ENCODE results near the gene DBR1. TPM values are rescaled to one million over a fixed set of nuclear protein-coding genes. Genes with fewer than 3 reads are reported as not detected.

DBR1 gene
- total RNA-seq, 2 donors from 2014 or later = 9.1 to 15.8 TPM

- WGBS = 77% methylated on average over 2 of the region's 2 CpGs
- Histone ChIP-seq H3K36me3 (no peaks in the 10 kb centered on the region), H3K9me3 (no peaks in the 10 kb centered on the region), H3K4me3 (no peak overlapping the region), H3K27me3 (replicated peaks; ENCODE audit: insufficient read depth) (no peaks in the 10 kb centered on the region), H3K27ac (no peak overlapping the region), H3K4me1 (replicated peaks) (no peaks in the 10 kb centered on the region)
- intact Hi-C loops (cut with DNase I) = no loop called here
- DNase-seq (ENCODE audit: low spot score) = no peak
- TF ChIP-seq, protein P1, sequence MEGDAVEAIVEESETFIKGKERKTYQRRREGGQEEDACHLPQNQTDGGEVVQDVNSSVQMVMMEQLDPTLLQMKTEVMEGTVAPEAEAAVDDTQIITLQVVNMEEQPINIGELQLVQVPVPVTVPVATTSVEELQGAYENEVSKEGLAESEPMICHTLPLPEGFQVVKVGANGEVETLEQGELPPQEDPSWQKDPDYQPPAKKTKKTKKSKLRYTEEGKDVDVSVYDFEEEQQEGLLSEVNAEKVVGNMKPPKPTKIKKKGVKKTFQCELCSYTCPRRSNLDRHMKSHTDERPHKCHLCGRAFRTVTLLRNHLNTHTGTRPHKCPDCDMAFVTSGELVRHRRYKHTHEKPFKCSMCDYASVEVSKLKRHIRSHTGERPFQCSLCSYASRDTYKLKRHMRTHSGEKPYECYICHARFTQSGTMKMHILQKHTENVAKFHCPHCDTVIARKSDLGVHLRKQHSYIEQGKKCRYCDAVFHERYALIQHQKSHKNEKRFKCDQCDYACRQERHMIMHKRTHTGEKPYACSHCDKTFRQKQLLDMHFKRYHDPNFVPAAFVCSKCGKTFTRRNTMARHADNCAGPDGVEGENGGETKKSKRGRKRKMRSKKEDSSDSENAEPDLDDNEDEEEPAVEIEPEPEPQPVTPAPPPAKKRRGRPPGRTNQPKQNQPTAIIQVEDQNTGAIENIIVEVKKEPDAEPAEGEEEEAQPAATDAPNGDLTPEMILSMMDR (IDR thresholded peaks at IDR 0.05) = no peak
- TF ChIP-seq POLR2AphosphoS5 (IDR thresholded peaks at IDR 0.05) = no peak
- no peak for TF ChIP-seq POLR2A (IDR thresholded peaks at IDR 0.05)
Measured at GRCh38 chr3:138137861-138138260, 36.9 kb downstream of the DBR1 start.

DNA sequence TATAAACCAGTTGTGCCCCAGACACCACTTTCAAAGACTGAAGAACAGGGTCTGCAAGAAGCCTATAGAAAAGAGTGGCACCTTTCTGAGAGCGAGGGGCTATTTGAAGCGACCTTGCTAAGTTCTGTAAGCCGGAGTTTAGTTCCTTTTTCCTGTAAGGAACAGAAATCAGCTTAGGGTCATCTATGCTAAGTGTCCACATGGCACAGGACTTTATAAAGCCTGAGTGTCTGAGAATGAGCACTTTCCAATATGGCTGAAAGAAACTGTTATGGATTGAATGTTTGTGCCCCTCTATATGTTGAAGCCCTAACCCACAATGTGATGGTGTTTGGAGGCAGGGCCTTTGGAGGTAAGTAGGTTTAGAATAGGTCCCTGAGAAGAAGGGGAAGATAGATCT, 38.5 kb downstream of the DBR1 start:
- WGBS = 68% methylated on average over 3 of the region's 3 CpGs
- Histone ChIP-seq H3K36me3 (no peaks in the 10 kb centered on the region), H3K27ac (no peak overlapping the region)

DNA sequence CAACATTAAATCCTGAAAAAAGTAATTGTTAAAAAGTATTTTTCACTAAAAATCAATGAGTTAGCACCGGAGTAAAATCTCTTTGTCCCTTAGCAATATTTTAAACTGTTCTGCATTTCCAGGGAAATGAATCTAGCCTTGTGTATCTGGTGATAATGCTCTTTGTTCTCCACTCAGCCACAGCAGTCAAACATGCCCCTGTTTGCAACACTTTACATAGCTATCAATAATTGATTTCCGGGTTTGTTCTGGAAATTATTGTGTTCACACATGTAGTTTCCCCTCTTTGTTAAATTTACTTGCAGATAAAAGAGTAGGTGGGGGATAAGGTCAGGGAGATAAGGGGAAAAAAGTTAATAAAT, 38.9 kb downstream of the DBR1 start:
- no peak overlapping the region for H3K27ac ChIP-seq
- no peak for DNase-seq (ENCODE audit: low spot score)
- 44% methylated on average over 2 of the region's 2 CpGs for WGBS
- intact Hi-C loops (cut with DNase I) = no loop called here
- no peaks in the 10 kb centered on the region for H3K36me3 ChIP-seq
- TF ChIP-seq POLR2AphosphoS5 (IDR thresholded peaks at IDR 0.05) (no peak), POLR2A (IDR thresholded peaks at IDR 0.05) (no peak)
- TF ChIP-seq, protein P1 (IDR thresholded peaks at IDR 0.05) = no peak
- H3K27me3 ChIP-seq (replicated peaks; ENCODE audit: insufficient read depth) = no peaks in the 10 kb centered on the region
- no peaks in the 10 kb centered on the region for H3K4me1 ChIP-seq (replicated peaks)
- no peak overlapping the region for H3K4me3 ChIP-seq
- H3K9me3 ChIP-seq = no peaks in the 10 kb centered on the region

More for the DNA sequence above, 38.5 kb downstream of the DBR1 start:
- intact Hi-C loops (cut with DNase I) = no loop called here
- TF ChIP-seq POLR2AphosphoS5 (IDR thresholded peaks at IDR 0.05) (no peak), POLR2A (IDR thresholded peaks at IDR 0.05) (no peak)
- TF ChIP-seq, protein P1 (IDR thresholded peaks at IDR 0.05) = no peak
- Histone ChIP-seq H3K9me3 (no peaks in the 10 kb centered on the region), H3K27me3 (replicated peaks; ENCODE audit: insufficient read depth) (no peaks in the 10 kb centered on the region), H3K4me3 (no peak overlapping the region), H3K4me1 (replicated peaks) (no peaks in the 10 kb centered on the region)
- DNase-seq (ENCODE audit: low spot score) = no peak

- Histone ChIP-seq H3K27me3 (replicated peaks; ENCODE audit: insufficient read depth) (no peaks in the 10 kb centered on the region), H3K4me3 (no peak overlapping the region), H3K27ac (no peak overlapping the region), H3K9me3 (no peaks in the 10 kb centered on the region), H3K4me1 (replicated peaks) (no peaks in the 10 kb centered on the region), H3K36me3 (no peaks in the 10 kb centered on the region)
- DNase-seq (ENCODE audit: low spot score) = no peak
- no peak for TF ChIP-seq POLR2AphosphoS5 (IDR thresholded peaks at IDR 0.05)
- TF ChIP-seq, protein P1 (IDR thresholded peaks at IDR 0.05) = no peak
- no peak for TF ChIP-seq POLR2A (IDR thresholded peaks at IDR 0.05)
- 63% methylated on average over 3 of the region's 3 CpGs for WGBS
- intact Hi-C loops (cut with DNase I) = no loop called here
Measured at GRCh38 chr3:138135146-138135832, 39.4 kb downstream of the DBR1 start.

DNA sequence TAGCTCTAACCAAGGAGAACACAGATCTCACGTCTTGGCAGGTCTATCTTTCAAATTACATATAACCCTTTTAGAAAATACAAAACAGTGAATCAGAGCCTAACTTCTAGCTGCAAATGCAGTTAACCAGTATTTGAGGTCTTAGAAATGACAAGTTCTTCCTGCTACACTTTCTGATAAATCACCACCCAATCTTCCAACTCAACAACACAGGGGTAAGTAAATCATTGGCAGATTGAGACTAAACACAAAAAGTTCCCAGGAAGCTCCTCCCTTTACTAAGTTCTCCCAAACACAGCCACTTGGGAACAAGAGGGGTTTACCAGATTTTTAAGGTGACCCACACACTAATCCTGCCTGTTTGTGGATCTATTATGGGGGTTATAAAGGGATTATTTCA, 42.5 kb downstream of the DBR1 start, which contains the start of gene A4GNT:
Gene A4GNT (minus strand): TSS at position 152 of the 400 bp plus-strand sequence. CDS start 1,134 bp downstream, outside the sequence.
- intact Hi-C loops (cut with DNase I) = no loop called here
- no peaks in the 10 kb centered on the region for H3K9me3 ChIP-seq
- H3K4me1 ChIP-seq (replicated peaks) = no peaks in the 10 kb centered on the region
- no peak within 1 kb of the TSS for H3K4me3 ChIP-seq
- H3K27ac ChIP-seq = no peak within 1 kb of the TSS
- 72% methylated on average over 1 of the region's 1 CpG for WGBS
- DNase-seq (ENCODE audit: low spot score) = no peak
- TF ChIP-seq POLR2AphosphoS5 (IDR thresholded peaks at IDR 0.05) (no peak), POLR2A (IDR thresholded peaks at IDR 0.05) (no peak)
- TF ChIP-seq, protein P1 (IDR thresholded peaks at IDR 0.05) = no peak
- H3K36me3 ChIP-seq = no peaks in the 10 kb centered on the region
- H3K27me3 ChIP-seq (replicated peaks; ENCODE audit: insufficient read depth) = no peaks in the 10 kb centered on the region
